HL-60 (cell line): ENCODE results near the gene SDSL.

Source experiments
- DNase-seq, 2 experiments: peaks; one replicate each; pipeline ENCODE4 v3.0.0-alpha.2; 2010 to 2020; ENCODE audit warnings: low read depth in 1 of 2, low spot score in 1 of 2
- H3K27ac ChIP-seq: fragments of 250-450 bp; sonication (Bioruptor Pico); replicated peaks from 2 replicates; pipeline ENCODE4 v1.5.1; 2020; ENCODE audit warnings: mild to moderate bottlenecking, moderate library complexity
- H3K27me3 ChIP-seq: fragments of 250-450 bp; sonication (Bioruptor Pico); 2 replicates; pipeline ENCODE4 v1.5.1; 2021; ENCODE audit warnings: mild to moderate bottlenecking, moderate library complexity; ENCODE audit not compliant: insufficient read depth, poor library complexity, severe bottlenecking
- H3K4me3 ChIP-seq: replicated peaks from 2 replicates; pipeline ENCODE4 v1.5.1; 2011; ENCODE audit warnings: mild to moderate bottlenecking, control low read depth, low read length; ENCODE audit not compliant: insufficient read depth
- GABPA ChIP-seq: IDR thresholded peaks from 2 replicates; pipeline ENCODE4 v1.6.1; 2012; ENCODE audit warnings: low read depth
- POLR2AphosphoS5 ChIP-seq: IDR thresholded peaks from 2 replicates; pipeline ENCODE4 v1.6.1; 2012; ENCODE audit warnings: low read depth
- SPI1 ChIP-seq: IDR thresholded peaks from 2 replicates; pipeline ENCODE4 v1.6.1; 2012; ENCODE audit warnings: low read depth, mild to moderate bottlenecking, borderline replicate concordance
- TF ChIP-seq, protein P1 (sequence below): IDR thresholded peaks from one replicate; pipeline ENCODE4 v1.5.1; 2011; ENCODE audit warnings: low read length, control low read depth, inconsistent platforms; ENCODE audit not compliant: insufficient read depth
- TF ChIP-seq, protein P2 (sequence below): IDR thresholded peaks from 2 replicates; pipeline ENCODE4 v1.6.1; 2012; ENCODE audit warnings: low read depth; ENCODE audit not compliant: insufficient replicate concordance

SDSL gene

DNA sequence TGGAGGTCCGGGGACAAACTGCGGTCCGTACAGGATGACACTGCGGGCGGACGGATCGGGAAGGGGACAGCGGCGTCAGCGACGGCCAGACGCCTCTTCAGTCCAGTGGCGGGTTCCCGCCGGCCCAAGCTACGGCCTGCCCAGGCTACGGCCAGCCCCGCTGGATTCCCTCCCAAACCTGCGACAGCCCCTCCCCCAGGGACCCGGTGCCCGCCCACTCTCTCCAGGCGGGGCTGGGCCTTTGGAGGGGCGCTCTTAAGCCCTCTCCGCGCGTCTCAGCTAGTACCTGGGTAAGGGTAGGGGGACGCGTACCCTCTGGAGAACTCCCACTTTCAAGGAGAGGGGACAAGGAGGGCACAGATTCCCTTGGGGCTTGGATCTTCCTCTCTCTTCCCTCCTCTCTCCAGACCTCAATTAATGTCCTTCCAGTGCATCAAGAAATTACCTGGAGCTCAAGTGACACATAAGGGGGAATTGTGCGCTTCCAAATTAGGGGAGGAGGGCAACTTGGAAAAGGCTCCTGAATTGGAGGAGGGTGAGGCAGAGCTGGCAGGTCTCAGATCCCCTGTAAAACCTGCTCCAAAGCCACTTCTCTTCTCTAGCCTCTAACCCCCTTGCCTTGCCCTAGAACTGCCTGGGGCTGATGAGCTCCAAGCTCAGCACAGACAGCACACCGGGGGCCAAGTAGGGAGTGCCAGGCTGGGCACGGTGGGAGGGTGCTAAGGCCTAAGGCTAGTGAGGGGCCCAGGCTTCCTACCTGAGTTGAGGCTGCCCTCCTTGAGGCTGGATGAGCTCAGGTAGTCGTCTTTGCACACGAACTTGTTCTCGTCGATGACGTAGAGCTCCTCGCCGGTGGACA is 46.4 kb downstream of the SDSL start:
- no peak overlapping the region for H3K27ac ChIP-seq
- no peak for DNase-seq
- H3K4me3 ChIP-seq = no peak overlapping the region
- TF ChIP-seq, protein P1, sequence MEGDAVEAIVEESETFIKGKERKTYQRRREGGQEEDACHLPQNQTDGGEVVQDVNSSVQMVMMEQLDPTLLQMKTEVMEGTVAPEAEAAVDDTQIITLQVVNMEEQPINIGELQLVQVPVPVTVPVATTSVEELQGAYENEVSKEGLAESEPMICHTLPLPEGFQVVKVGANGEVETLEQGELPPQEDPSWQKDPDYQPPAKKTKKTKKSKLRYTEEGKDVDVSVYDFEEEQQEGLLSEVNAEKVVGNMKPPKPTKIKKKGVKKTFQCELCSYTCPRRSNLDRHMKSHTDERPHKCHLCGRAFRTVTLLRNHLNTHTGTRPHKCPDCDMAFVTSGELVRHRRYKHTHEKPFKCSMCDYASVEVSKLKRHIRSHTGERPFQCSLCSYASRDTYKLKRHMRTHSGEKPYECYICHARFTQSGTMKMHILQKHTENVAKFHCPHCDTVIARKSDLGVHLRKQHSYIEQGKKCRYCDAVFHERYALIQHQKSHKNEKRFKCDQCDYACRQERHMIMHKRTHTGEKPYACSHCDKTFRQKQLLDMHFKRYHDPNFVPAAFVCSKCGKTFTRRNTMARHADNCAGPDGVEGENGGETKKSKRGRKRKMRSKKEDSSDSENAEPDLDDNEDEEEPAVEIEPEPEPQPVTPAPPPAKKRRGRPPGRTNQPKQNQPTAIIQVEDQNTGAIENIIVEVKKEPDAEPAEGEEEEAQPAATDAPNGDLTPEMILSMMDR = no peak
- peaks cover 99% of the 10 kb centered on the region for H3K27me3 ChIP-seq

DNA sequence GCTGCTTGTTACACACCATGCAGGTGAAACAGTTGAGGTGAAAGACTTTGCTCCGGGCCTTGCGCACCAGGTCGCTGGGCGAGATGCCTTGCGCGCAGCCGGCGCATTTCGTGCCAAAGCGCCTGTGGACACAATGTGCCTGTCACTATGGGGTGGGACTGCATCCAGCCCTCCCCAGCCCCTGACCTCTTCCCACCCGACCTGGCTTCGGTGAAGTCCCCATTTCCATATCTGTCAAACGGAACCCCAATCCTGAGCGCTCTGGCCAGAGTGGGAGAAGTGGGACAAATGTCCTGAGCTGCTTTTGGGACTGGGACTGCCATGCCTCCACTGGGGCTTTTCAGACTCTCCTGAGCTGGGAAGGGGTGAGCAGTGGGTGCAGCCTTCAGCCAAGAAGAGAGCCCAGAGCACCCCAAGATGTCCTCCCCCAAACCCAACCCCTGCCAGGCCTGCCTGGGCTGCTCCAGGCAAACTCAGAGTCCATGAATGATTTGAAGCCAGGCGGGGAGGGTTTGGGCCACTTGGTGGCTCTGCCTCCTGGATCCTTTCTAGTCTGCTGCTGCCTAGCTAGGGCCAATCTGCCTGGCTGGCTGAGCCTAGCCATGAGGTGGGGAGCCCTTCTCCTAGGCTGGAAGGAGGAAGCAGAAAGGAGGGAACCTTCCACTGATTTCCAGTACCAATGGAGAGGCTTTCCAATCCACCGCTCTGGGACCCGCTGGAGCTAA is 47.2 kb downstream of the SDSL start:
- no peak for TF ChIP-seq GABPA
- TF ChIP-seq, protein P1 = no peak
- TF ChIP-seq SPI1 = no peak
- TF ChIP-seq POLR2AphosphoS5 = no peak
- TF ChIP-seq, protein P2, sequence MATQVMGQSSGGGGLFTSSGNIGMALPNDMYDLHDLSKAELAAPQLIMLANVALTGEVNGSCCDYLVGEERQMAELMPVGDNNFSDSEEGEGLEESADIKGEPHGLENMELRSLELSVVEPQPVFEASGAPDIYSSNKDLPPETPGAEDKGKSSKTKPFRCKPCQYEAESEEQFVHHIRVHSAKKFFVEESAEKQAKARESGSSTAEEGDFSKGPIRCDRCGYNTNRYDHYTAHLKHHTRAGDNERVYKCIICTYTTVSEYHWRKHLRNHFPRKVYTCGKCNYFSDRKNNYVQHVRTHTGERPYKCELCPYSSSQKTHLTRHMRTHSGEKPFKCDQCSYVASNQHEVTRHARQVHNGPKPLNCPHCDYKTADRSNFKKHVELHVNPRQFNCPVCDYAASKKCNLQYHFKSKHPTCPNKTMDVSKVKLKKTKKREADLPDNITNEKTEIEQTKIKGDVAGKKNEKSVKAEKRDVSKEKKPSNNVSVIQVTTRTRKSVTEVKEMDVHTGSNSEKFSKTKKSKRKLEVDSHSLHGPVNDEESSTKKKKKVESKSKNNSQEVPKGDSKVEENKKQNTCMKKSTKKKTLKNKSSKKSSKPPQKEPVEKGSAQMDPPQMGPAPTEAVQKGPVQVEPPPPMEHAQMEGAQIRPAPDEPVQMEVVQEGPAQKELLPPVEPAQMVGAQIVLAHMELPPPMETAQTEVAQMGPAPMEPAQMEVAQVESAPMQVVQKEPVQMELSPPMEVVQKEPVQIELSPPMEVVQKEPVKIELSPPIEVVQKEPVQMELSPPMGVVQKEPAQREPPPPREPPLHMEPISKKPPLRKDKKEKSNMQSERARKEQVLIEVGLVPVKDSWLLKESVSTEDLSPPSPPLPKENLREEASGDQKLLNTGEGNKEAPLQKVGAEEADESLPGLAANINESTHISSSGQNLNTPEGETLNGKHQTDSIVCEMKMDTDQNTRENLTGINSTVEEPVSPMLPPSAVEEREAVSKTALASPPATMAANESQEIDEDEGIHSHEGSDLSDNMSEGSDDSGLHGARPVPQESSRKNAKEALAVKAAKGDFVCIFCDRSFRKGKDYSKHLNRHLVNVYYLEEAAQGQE = no peak
- Histone ChIP-seq H3K27me3 (peaks cover 99% of the 10 kb centered on the region), H3K27ac (no peak overlapping the region), H3K4me3 (no peak overlapping the region)
- no peak for DNase-seq

DNA sequence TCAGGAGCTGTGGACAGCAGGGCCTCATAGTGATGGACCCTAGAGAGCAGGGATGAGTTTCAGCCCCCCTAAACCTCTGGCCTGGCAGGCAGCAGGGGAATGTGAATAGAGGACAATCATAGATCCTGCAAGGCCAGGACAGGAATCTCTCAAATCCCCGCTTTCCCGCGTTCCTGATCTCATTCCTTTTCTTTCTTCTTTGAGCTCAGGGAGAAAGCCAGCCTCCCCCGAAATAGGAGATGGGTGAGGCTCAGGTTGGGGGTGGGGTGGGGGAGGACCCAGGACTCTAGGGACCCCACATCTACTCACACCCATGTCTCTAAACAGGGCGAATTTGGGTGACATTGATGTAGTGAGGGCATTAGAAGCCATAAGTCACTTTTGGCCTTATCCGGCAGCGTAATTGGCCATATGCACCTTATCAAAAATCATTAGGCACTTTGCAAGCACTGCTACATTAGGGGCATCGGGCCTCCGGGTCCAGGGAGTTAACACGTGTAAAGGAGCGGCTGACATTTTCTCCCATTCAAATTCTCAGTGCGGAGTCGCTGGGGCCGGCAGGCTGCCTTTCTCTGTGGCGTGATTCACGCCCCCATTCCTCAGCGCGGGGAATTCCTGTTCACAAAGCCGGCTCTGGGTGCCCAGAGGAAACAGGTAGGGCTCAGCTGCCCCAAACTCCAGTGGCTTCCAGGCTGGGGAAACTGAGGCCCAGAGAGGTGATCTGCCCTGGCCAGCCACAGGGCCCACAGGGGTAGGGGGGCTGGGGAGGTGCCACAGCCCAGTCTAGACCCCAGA is 48.0 kb downstream of the SDSL start:
- no peak for DNase-seq
- H3K27me3 ChIP-seq = peaks cover 99% of the 10 kb centered on the region
- TF ChIP-seq SPI1 = no peak
- TF ChIP-seq, protein P1 = no peak
- no peak for TF ChIP-seq GABPA
- no peak for TF ChIP-seq POLR2AphosphoS5
- TF ChIP-seq, protein P2 = no peak
- H3K4me3 ChIP-seq = no peak overlapping the region
- no peak overlapping the region for H3K27ac ChIP-seq
